ENCODE measurements around the gene ZKSCAN7.
"Not testable (repeated sequence)": the region's sequence is repeated elsewhere in the genome, so short reads cannot be mapped to it uniquely, and the experiment has no call there.

The ZKSCAN7 gene

GRCh38 chr3:44577354-44577952 is 22.5 kb downstream of the ZKSCAN7 start:
- not testable (repeated sequence) for DNase-seq (ENCODE audit: low spot score)

GRCh38 chr3:44578316-44578715 is 23.3 kb downstream of the ZKSCAN7 start:
- DNase-seq (ENCODE audit: low spot score), result not testable (repeated sequence)

GRCh38 chr3:44578924-44579515 is 24.0 kb downstream of the ZKSCAN7 start:
- not testable (repeated sequence) for DNase-seq (ENCODE audit: low spot score)

- not testable (repeated sequence) for DNase-seq (ENCODE audit: low spot score)
These were observed 24.8 kb downstream of the ZKSCAN7 start for GRCh38 chr3:44579749-44580148.

GRCh38 chr3:44580971-44581370 is 26.0 kb downstream of the ZKSCAN7 start:
- DNase-seq (ENCODE audit: low spot score), result not testable (repeated sequence)

- peak; percentile 1 for DNase-seq (ENCODE audit: low spot score)
These were observed 29.9 kb downstream of the ZKSCAN7 start, which contains the start of gene ZNF660 for GRCh38 chr3:44584646-44585501. ZNF660 (plus strand) TSS chr3:44584964; CDS start chr3:44594194, 9,230 bp downstream.

GRCh38 chr3:44596621-44597020 is 41.6 kb downstream of the ZKSCAN7 start:
- no peak for DNase-seq (ENCODE audit: low spot score)

- DNase-seq (ENCODE audit: low spot score), result no peak
These were observed 46.8 kb downstream of the ZKSCAN7 start for GRCh38 chr3:44601749-44602148.

GRCh38 chr3:44612678-44613077 is 57.7 kb downstream of the ZKSCAN7 start:
- DNase-seq (ENCODE audit: low spot score), result no peak
